MM.1S (cell line): ENCODE measurements around the gene GAP43.

Source experiments
- EZH2 ChIP-seq: fragments of 300-600 bp; sonication (generic); optimal IDR thresholded peaks from 2 replicates; pipeline ENCODE3; 2017; ENCODE audit warnings: low read depth, mild to moderate bottlenecking, antibody characterized with exemption, low read length, mixed read lengths
- TF ChIP-seq, protein P1 (sequence below): fragments of 300-600 bp; sonication (generic); IDR thresholded peaks from 2 replicates; pipeline ENCODE4 v1.5.1; 2016; ENCODE audit warnings: antibody characterized with exemption, low read length, mixed read lengths

DNA sequence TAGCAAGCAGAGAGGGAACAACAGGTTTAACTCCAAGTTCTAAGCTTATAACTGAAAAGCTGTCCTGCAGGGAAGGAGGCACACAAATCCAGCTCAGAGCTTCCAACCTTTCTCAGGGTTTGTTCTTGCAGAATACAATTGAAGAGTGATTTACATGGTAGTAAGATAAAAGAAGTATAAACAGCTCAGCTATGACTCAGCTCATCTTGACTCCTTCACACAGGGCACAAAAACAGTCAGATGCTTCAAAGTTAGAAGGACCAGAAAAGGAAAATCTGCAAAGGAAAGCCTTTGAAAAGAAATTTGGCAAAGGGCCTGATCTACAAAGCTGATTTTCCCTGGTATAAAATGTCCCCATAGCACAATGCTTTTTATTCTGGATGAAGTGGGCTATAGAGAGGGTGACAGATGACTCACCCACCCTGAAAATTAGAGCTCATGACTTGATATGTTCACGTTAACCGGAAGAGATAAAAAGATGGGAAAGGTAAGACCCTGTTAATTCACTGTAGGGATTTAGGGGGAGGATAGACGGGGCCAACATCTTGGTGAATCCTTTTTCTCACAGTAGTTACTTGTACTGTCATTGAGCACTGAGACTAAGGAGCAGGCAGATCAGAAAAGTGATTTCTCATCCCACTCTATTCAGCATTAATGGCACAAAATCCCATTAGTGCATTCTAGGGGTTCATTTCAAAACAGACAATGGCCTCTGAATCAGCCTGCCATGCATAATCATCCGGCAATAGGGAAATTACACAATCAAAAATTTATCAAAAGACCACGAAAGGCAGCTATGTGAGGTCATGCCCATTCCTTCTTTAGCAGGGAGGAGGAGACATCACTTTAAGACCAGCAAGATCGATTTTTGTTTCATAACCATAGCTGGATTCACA lies 143.5 kb downstream of the GAP43 start:
- TF ChIP-seq, protein P1, sequence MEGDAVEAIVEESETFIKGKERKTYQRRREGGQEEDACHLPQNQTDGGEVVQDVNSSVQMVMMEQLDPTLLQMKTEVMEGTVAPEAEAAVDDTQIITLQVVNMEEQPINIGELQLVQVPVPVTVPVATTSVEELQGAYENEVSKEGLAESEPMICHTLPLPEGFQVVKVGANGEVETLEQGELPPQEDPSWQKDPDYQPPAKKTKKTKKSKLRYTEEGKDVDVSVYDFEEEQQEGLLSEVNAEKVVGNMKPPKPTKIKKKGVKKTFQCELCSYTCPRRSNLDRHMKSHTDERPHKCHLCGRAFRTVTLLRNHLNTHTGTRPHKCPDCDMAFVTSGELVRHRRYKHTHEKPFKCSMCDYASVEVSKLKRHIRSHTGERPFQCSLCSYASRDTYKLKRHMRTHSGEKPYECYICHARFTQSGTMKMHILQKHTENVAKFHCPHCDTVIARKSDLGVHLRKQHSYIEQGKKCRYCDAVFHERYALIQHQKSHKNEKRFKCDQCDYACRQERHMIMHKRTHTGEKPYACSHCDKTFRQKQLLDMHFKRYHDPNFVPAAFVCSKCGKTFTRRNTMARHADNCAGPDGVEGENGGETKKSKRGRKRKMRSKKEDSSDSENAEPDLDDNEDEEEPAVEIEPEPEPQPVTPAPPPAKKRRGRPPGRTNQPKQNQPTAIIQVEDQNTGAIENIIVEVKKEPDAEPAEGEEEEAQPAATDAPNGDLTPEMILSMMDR, result no peak
- TF ChIP-seq EZH2, result no peak
